IMR-90 (cell line): ENCODE measurements around the gene GNL1. TPM values are rescaled to one million over a fixed set of nuclear protein-coding genes. Genes with fewer than 3 reads are reported as not detected.

Experiments used
- ATAC-seq: fragments of 200-7000 bp; cut with Tn5 transposase; 2 replicates; pipeline ENCODE4 v1.9.1; 2020; ENCODE audit warnings: low read depth, mild to moderate bottlenecking, moderate library complexity
- BruUV-seq: library from RNA; stranded (reverse); fragments of 400-500 nt; replicated peaks from 2 replicates; lab custom pipeline; 2021; lab: Mats Ljungman, UMichigan
- CTCF ChIA-PET: fragments of 300-600 bp; formaldehyde crosslinking; extraction: SDS; loops from one replicate; lab custom pipeline; 2021; ENCODE audit warnings: antibody characterized with exemption; lab: Yijun Ruan, JAX
- POLR2A ChIA-PET: fragments of 300-600 bp; sonication (Branson Sonifier 250); formaldehyde crosslinking; loops from one replicate; lab custom pipeline; 2022; ENCODE audit warnings: antibody characterized with exemption; ENCODE audit not compliant: unreplicated experiment; lab: Charles Lee
- DNase-seq: peaks from one replicate; pipeline ENCODE4 v3.0.0; 2013
- H2AFZ ChIP-seq: replicated peaks from 2 replicates; pipeline ENCODE3; 2013; ENCODE audit warnings: low read length, mild to moderate bottlenecking; ENCODE audit not compliant: poor library complexity
- H2AK5ac ChIP-seq: 2 replicates; pipeline ENCODE4 v1.6.1; 2013; ENCODE audit warnings: low read depth, low read length, inconsistent platforms
- H2AK9ac ChIP-seq: replicated peaks from 2 replicates; pipeline ENCODE3; 2013; ENCODE audit warnings: mild to moderate bottlenecking, low read depth, low read length, moderate library complexity; ENCODE audit not compliant: poor library complexity
- H2BK120ac ChIP-seq: 2 replicates; pipeline ENCODE4 v1.6.1; 2013; ENCODE audit warnings: low read depth, low read length, inconsistent platforms
- H2BK15ac ChIP-seq: 3 replicates; pipeline ENCODE4 v1.6.1; 2013; ENCODE audit warnings: low read depth, low read length, inconsistent platforms
- H2BK20ac ChIP-seq: 2 replicates; pipeline ENCODE4 v1.6.1; 2013; ENCODE audit warnings: low read depth, mild to moderate bottlenecking, inconsistent platforms, low read length, moderate library complexity
- H2BK5ac ChIP-seq: 2 replicates; pipeline ENCODE4 v1.6.1; 2013; ENCODE audit warnings: mild to moderate bottlenecking, low read depth, low read length, inconsistent platforms; ENCODE audit not compliant: poor library complexity, severe bottlenecking
- H3K14ac ChIP-seq: replicated peaks from 2 replicates; pipeline ENCODE4 v1.6.1; 2013; ENCODE audit warnings: low read depth, low read length, inconsistent platforms
- H3K18ac ChIP-seq: 2 replicates; pipeline ENCODE4 v1.6.1; 2013; ENCODE audit warnings: low read depth, low read length, control low read depth
- H3K23ac ChIP-seq: 2 replicates; pipeline ENCODE4 v1.6.1; 2013; ENCODE audit warnings: low read depth, low read length, inconsistent platforms
- H3K27ac ChIP-seq: 2 replicates; pipeline ENCODE4 v1.5.1; 2013; ENCODE audit warnings: mild to moderate bottlenecking, control low read depth, low read length; ENCODE audit not compliant: insufficient read depth
- H3K27me3 ChIP-seq: 2 replicates; pipeline ENCODE4 v1.6.1; 2013; ENCODE audit warnings: low read length; ENCODE audit not compliant: control insufficient read depth, insufficient read depth
- H3K36me3 ChIP-seq: 2 replicates; pipeline ENCODE4 v1.6.1; 2013; ENCODE audit warnings: low read length, mixed read lengths; ENCODE audit not compliant: control insufficient read depth, insufficient read depth
- H3K4ac ChIP-seq: 2 replicates; pipeline ENCODE4 v1.6.1; 2013; ENCODE audit warnings: low read depth, low read length, inconsistent platforms
- H3K4me1 ChIP-seq: 2 replicates; pipeline ENCODE4 v1.6.1; 2013; ENCODE audit warnings: low read length, mixed read lengths; ENCODE audit not compliant: control insufficient read depth, insufficient read depth
- H3K4me2 ChIP-seq: 2 replicates; pipeline ENCODE4 v1.6.1; 2013; ENCODE audit warnings: low read depth, mild to moderate bottlenecking, control low read depth, low read length, moderate library complexity
- H3K4me3 ChIP-seq: 2 replicates; pipeline ENCODE4 v1.5.1; 2013; ENCODE audit warnings: low read depth, mild to moderate bottlenecking, control low read depth, low read length, moderate library complexity; ENCODE audit not compliant: insufficient read depth
- H3K56ac ChIP-seq: 2 replicates; pipeline ENCODE4 v1.6.1; 2013; ENCODE audit warnings: low read length, inconsistent platforms; ENCODE audit not compliant: insufficient read depth; ENCODE audit errors: extremely low read depth
- H3K79me1 ChIP-seq, 2 experiments: 2 replicates each; pipeline ENCODE4 v1.6.1; 2013; ENCODE audit warnings: low read length in 2 of 2, inconsistent platforms in 1 of 2, low read depth in 1 of 2
- H3K9ac ChIP-seq: 2 replicates; pipeline ENCODE4 v1.6.1; 2013; ENCODE audit warnings: low read depth, low read length, control low read depth
- H3K9me1 ChIP-seq: 2 replicates; pipeline ENCODE4 v1.6.1; 2013; ENCODE audit warnings: low read length, inconsistent platforms; ENCODE audit not compliant: insufficient read depth
- H3K9me3 ChIP-seq: 2 replicates; pipeline ENCODE4 v1.6.1; 2013; ENCODE audit warnings: low read length; ENCODE audit not compliant: control insufficient read depth, insufficient read depth
- H4K20me1 ChIP-seq: 2 replicates; pipeline ENCODE4 v1.6.1; 2013; ENCODE audit warnings: low read length, inconsistent platforms; ENCODE audit not compliant: insufficient read depth
- H4K5ac ChIP-seq: 2 replicates; pipeline ENCODE4 v1.6.1; 2013; ENCODE audit warnings: mild to moderate bottlenecking, low read depth, low read length, control low read depth
- H4K8ac ChIP-seq, 2 experiments: 2 replicates each; pipeline ENCODE4 v1.6.1; 2013; ENCODE audit warnings: low read depth in 2 of 2, low read length in 2 of 2, control low read depth in 1 of 2, inconsistent platforms in 1 of 2
- H4K91ac ChIP-seq: 2 replicates; pipeline ENCODE4 v1.6.1; 2013; ENCODE audit warnings: low read depth, low read length, inconsistent platforms; ENCODE audit not compliant: insufficient read depth
- BHLHE40 ChIP-seq: fragments of 150-350 bp; IDR thresholded peaks from 2 replicates; pipeline ENCODE4 v1.6.1; 2016; ENCODE audit warnings: mild to moderate bottlenecking, low read depth, low read length
- CEBPB ChIP-seq: IDR thresholded peaks from 2 replicates; pipeline ENCODE4 v1.6.1; 2012; ENCODE audit warnings: low read depth, low read length, improper control_type of control experiment
- CHD1 ChIP-seq: IDR thresholded peaks from 2 replicates; pipeline ENCODE4 v1.6.1; 2012; ENCODE audit warnings: low read depth, low read length, improper control_type of control experiment
- FOS ChIP-seq: fragments of 150-350 bp; IDR thresholded peaks from 2 replicates; pipeline ENCODE4 v1.6.1; 2016; ENCODE audit warnings: low read depth, low read length
- MAFK ChIP-seq: IDR thresholded peaks from 2 replicates; pipeline ENCODE4 v1.6.1; 2012; ENCODE audit warnings: low read depth, low read length, improper control_type of control experiment
- MAZ ChIP-seq: IDR thresholded peaks from 2 replicates; pipeline ENCODE4 v1.6.1; 2012; ENCODE audit warnings: low read depth, mild to moderate bottlenecking, low read length, improper control_type of control experiment, moderate library complexity, borderline replicate concordance
- MXI1 ChIP-seq: IDR thresholded peaks from 2 replicates; pipeline ENCODE4 v1.6.1; 2012; ENCODE audit warnings: low read depth, mild to moderate bottlenecking, low read length, moderate library complexity, borderline replicate concordance
- NFE2L2 ChIP-seq: fragments of 150-350 bp; IDR thresholded peaks from 2 replicates; pipeline ENCODE4 v1.6.1; 2016; ENCODE audit warnings: low read depth, mild to moderate bottlenecking, low read length
- POLR2A ChIP-seq: IDR thresholded peaks from 2 replicates; pipeline ENCODE4 v1.6.1; 2012; ENCODE audit warnings: mild to moderate bottlenecking, low read depth, low read length
- RAD21 ChIP-seq: IDR thresholded peaks from 2 replicates; pipeline ENCODE4 v1.6.1; 2012; ENCODE audit warnings: low read length, improper control_type of control experiment
- RCOR1 ChIP-seq: IDR thresholded peaks from 2 replicates; pipeline ENCODE4 v1.6.1; 2012; ENCODE audit warnings: mild to moderate bottlenecking, low read length, improper control_type of control experiment; ENCODE audit not compliant: insufficient replicate concordance
- RFX5 ChIP-seq: IDR thresholded peaks from 2 replicates; pipeline ENCODE4 v1.8.0; 2012; ENCODE audit warnings: low read depth, mild to moderate bottlenecking, low read length, moderate library complexity
- SMC3 ChIP-seq: fragments of 150-350 bp; IDR thresholded peaks from 2 replicates; pipeline ENCODE4 v1.6.1; 2016; ENCODE audit warnings: low read depth, mild to moderate bottlenecking, antibody characterized with exemption, low read length, moderate library complexity
- WGBS, 2 experiments: methylation state at CpG; one replicate each; pipeline versions ENCODE4 v1.1.5 to v1.1.7; 2013; ENCODE audit warnings: missing lambda C conversion rate in 2 of 2; ENCODE audit not compliant: insufficient read length in 1 of 2; ENCODE audit errors: extremely low coverage in 2 of 2; 5-methylcytosine and 5-hydroxymethylcytosine counted together
- dilution Hi-C: fragments of 300-500 bp; cut with HindIII; formaldehyde crosslinking; loops from one replicate; pipeline ENCODE4 v1.14.3; 2018; ENCODE audit warnings: low sequenced_read_pairs; ENCODE audit not compliant: unreplicated experiment
- in situ Hi-C: fragments of 300-500 bp; cut with MboI; formaldehyde crosslinking; loops from 3 replicates; pipeline ENCODE4 v1.14.3; 2019; ENCODE audit warnings: low sequenced_read_pairs, inconsistent platforms, mixed read lengths
- intact Hi-C: fragments of 100-400 bp; cut with micrococcal nuclease; formaldehyde crosslinking; loops from 2 replicates; pipeline ENCODE4 v1.10.0; 2022
- polyA plus RNA-seq, 3 experiments: library from polyadenylated mRNA; depleted of rRNA; stranded (reverse); fragments of >200 nt; gene quantifications; 2 replicates each; pipeline ENCODE4 v1.2.3, GENCODE V29; 2012; ENCODE audit warnings: low replicate concordance in 1 of 3
- total RNA-seq: library from RNA; depleted of rRNA; stranded (reverse); fragments of >200 nt; gene quantifications from 2 replicates; pipeline ENCODE4 v1.2.3, GENCODE V29; 2012
- TF ChIP-seq, protein P1 (sequence below): fragments of 150-350 bp; IDR thresholded peaks from 2 replicates; pipeline ENCODE4 v1.6.1; 2017; ENCODE audit warnings: mild to moderate bottlenecking, antibody characterized with exemption, low read length, low read depth
- TF ChIP-seq, protein P2 (sequence below): fragments of 150-350 bp; IDR thresholded peaks from 2 replicates; pipeline ENCODE4 v1.6.1; 2016; ENCODE audit warnings: low read depth, mild to moderate bottlenecking, low read length, moderate library complexity, borderline replicate concordance
- TF ChIP-seq, protein P3 (sequence below): conservative IDR thresholded peaks from 2 replicates; pipeline ENCODE4 v1.5.1; 2012; ENCODE audit warnings: mild to moderate bottlenecking, low read depth, low read length, improper control_type of control experiment

The GNL1 gene
- total and polyA plus RNA-seq, 2 of the 4 experiments (the other 2 are of a cell fraction): 40.5 to 44.0 TPM

DNA sequence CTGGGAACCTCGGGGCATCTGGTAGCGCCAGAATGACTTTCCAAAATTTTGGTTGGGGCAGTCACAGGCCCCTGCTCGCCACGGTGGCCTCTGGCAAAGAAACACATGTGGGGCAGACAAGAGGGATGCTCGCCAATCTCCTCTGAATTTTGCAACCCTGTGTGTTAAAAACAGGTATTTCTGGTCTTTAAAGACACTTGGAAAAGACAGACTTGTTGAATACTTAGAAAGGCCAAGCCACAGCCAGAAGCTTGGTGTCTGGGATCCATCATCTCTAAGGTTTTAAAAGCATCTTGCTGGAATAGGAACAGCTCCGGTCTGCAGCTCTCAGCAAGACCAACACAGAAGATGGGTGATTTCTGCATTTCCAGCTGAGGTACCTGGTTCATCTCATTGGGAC lies 35.8 kb downstream of the GNL1 start:
- in situ Hi-C loops (no loop called here), intact Hi-C loops (no loop called here), dilution Hi-C loops (no loop called here)
- no TSS peak for BruUV-seq
- Histone ChIP-seq H3K27me3 (no peaks in the 10 kb centered on the region), H3K9ac (no peak overlapping the region), H3K14ac (peak overlapping the region; percentile 34; the same call in 1 of the 2 replicates), H3K9me3 (no peaks in the 10 kb centered on the region), H4K8ac (peak overlapping the region; percentile 30 to 86; a peak in 2 of 4 replicates), H3K79me1 (no peaks in the 10 kb centered on the region), H3K27ac (no peak overlapping the region), H3K4ac (peak overlapping the region; percentile 57; the same call in 1 of the 2 replicates), H2BK20ac (peak overlapping the region; percentile 69; the same call in 1 of the 2 replicates), H3K23ac (no peak overlapping the region), H2AK5ac (peak overlapping the region; percentile 95; the same call in 1 of the 2 replicates), H3K9me1 (no peaks in the 10 kb centered on the region), H4K20me1 (no peaks in the 10 kb centered on the region), H2AK9ac (no peak overlapping the region), H3K18ac (peak overlapping the region; percentile 60), H4K91ac (peak overlapping the region; percentile 72), H4K5ac (peak overlapping the region; percentile 70; the same call in 1 of the 2 replicates), H3K36me3 (no peaks in the 10 kb centered on the region), H2BK120ac (peak overlapping the region; percentile 78), H3K4me3 (no peak overlapping the region), H2AFZ (peak overlapping the region; percentile 52), H2BK5ac (peak overlapping the region; percentile 93), H2BK15ac (no peak overlapping the region), H3K56ac (no peak overlapping the region), H3K4me2 (no peak overlapping the region), H3K4me1 (peaks cover 11% of the 10 kb centered on the region)
- DNase-seq (no peak), ATAC-seq (no peak)
- ChIA-PET CTCF (interaction anchor here (0.9 to 1.9 kb wide), 2 partner anchors 19 to 21 kb away, joined by 3 to 5 read pairs; no protein-coding TSS in a partner anchor), POLR2A (no interaction called here)
- TF ChIP-seq NFE2L2 (no peak), BHLHE40 (no peak), MAFK (no peak), MXI1 (no peak), MAZ (no peak), FOS (no peak), RAD21 (no peak), CHD1 (no peak), CEBPB (no peak), RFX5 (no peak), POLR2A (no peak), RCOR1 (no peak), SMC3 (no peak)
- TF ChIP-seq, protein P1, sequence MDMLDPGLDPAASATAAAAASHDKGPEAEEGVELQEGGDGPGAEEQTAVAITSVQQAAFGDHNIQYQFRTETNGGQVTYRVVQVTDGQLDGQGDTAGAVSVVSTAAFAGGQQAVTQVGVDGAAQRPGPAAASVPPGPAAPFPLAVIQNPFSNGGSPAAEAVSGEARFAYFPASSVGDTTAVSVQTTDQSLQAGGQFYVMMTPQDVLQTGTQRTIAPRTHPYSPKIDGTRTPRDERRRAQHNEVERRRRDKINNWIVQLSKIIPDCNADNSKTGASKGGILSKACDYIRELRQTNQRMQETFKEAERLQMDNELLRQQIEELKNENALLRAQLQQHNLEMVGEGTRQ: no peak
- TF ChIP-seq, protein P2, sequence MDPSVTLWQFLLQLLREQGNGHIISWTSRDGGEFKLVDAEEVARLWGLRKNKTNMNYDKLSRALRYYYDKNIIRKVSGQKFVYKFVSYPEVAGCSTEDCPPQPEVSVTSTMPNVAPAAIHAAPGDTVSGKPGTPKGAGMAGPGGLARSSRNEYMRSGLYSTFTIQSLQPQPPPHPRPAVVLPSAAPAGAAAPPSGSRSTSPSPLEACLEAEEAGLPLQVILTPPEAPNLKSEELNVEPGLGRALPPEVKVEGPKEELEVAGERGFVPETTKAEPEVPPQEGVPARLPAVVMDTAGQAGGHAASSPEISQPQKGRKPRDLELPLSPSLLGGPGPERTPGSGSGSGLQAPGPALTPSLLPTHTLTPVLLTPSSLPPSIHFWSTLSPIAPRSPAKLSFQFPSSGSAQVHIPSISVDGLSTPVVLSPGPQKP: no peak
- TF ChIP-seq, protein P3, sequence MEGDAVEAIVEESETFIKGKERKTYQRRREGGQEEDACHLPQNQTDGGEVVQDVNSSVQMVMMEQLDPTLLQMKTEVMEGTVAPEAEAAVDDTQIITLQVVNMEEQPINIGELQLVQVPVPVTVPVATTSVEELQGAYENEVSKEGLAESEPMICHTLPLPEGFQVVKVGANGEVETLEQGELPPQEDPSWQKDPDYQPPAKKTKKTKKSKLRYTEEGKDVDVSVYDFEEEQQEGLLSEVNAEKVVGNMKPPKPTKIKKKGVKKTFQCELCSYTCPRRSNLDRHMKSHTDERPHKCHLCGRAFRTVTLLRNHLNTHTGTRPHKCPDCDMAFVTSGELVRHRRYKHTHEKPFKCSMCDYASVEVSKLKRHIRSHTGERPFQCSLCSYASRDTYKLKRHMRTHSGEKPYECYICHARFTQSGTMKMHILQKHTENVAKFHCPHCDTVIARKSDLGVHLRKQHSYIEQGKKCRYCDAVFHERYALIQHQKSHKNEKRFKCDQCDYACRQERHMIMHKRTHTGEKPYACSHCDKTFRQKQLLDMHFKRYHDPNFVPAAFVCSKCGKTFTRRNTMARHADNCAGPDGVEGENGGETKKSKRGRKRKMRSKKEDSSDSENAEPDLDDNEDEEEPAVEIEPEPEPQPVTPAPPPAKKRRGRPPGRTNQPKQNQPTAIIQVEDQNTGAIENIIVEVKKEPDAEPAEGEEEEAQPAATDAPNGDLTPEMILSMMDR: no peak
- 100% methylated on average over 5 of the region's 6 CpGs; no CpG with 5 or more reads in 1 of the 2 experiments for WGBS, 2 experiments
